NB4 (cell line): ENCODE data around the gene MARCHF4.

ENCODE experiments used
- CTCF ChIP-seq: IDR thresholded peaks from one replicate; pipeline ENCODE4 v1.5.1; 2012; ENCODE audit warnings: low read depth, low read length
- MAX ChIP-seq: IDR thresholded peaks from 2 replicates; pipeline ENCODE4 v1.6.1; 2011; ENCODE audit warnings: low read depth, low read length
- MYC ChIP-seq: IDR thresholded peaks from 2 replicates; pipeline ENCODE4 v1.6.1; 2011; ENCODE audit warnings: low read depth, low read length
- POLR2A ChIP-seq: IDR thresholded peaks from 2 replicates; pipeline ENCODE4 v1.6.1; 2011; ENCODE audit warnings: mild to moderate bottlenecking; ENCODE audit not compliant: insufficient read length; ENCODE audit errors: extremely low read depth

GRCh38 chr2:216366777-216367471, 5.4 kb downstream of the MARCHF4 start:
- TF ChIP-seq CTCF (no peak), MAX (peak; percentile 32; the same call in 1 of the 2 replicates), POLR2A (no peak), MYC (no peak)
